MM.1S (cell line): ENCODE measurements around the gene BPIFB1.

Experiments used
- DNase-seq: peaks from one replicate; pipeline ENCODE4 v3.0.0-alpha.2; 2015
- H2AFZ ChIP-seq: fragments of 300-600 bp; sonication (generic); 2 replicates; pipeline ENCODE4 v1.6.0; 2016; ENCODE audit warnings: antibody characterized with exemption, low read length
- H3F3A ChIP-seq: fragments of 300-600 bp; sonication (generic); 2 replicates; pipeline ENCODE4 v1.6.1; 2016; ENCODE audit warnings: mild to moderate bottlenecking, antibody characterized with exemption, low read length, moderate library complexity, mixed read lengths; ENCODE audit not compliant: insufficient read depth
- H3K27ac ChIP-seq: fragments of 300-600 bp; sonication (generic); 2 replicates; pipeline ENCODE4 v1.5.1; 2016; ENCODE audit warnings: mild to moderate bottlenecking, low read length
- H3K27me3 ChIP-seq: fragments of 300-600 bp; sonication (generic); replicated peaks from 2 replicates; pipeline ENCODE4 v1.6.0; 2016; ENCODE audit warnings: low read length; ENCODE audit not compliant: insufficient read depth
- H3K36me3 ChIP-seq: fragments of 300-600 bp; sonication (generic); replicated peaks from 2 replicates; pipeline ENCODE4 v1.6.1; 2016; ENCODE audit warnings: mild to moderate bottlenecking, low read length, mixed read lengths; ENCODE audit not compliant: insufficient read depth
- H3K4me1 ChIP-seq: fragments of 300-600 bp; sonication (generic); 2 replicates; pipeline ENCODE4 v1.6.1; 2016; ENCODE audit warnings: low read length, mixed read lengths
- H3K4me2 ChIP-seq: fragments of 300-600 bp; sonication (generic); 2 replicates; pipeline ENCODE4 v1.6.0; 2016; ENCODE audit warnings: low read depth, low read length
- H3K4me3 ChIP-seq: fragments of 300-600 bp; sonication (generic); 2 replicates; pipeline ENCODE4 v1.5.1; 2016; ENCODE audit warnings: low read length, mixed read lengths
- H3K79me2 ChIP-seq: fragments of 300-600 bp; sonication (generic); 2 replicates; pipeline ENCODE4 v1.6.1; 2016; ENCODE audit warnings: mixed run types, low read length, mixed read lengths
- H3K9ac ChIP-seq: fragments of 300-600 bp; sonication (generic); 2 replicates; pipeline ENCODE4 v1.6.1; 2016; ENCODE audit warnings: low read length, mixed read lengths
- H3K9me2 ChIP-seq: fragments of 300-600 bp; sonication (generic); replicated peaks from 2 replicates; pipeline ENCODE4 v1.6.1; 2016; ENCODE audit warnings: mild to moderate bottlenecking, low read length, mixed read lengths; ENCODE audit not compliant: insufficient read depth
- H3K9me3 ChIP-seq: fragments of 300-600 bp; sonication (generic); replicated peaks from 2 replicates; pipeline ENCODE4 v1.6.1; 2016; ENCODE audit warnings: mild to moderate bottlenecking, low read length, mixed read lengths; ENCODE audit not compliant: insufficient read depth
- H4K20me1 ChIP-seq: fragments of 300-600 bp; sonication (generic); 2 replicates; pipeline ENCODE4 v1.6.1; 2016; ENCODE audit warnings: mild to moderate bottlenecking, low read length, moderate library complexity, mixed read lengths; ENCODE audit not compliant: insufficient read depth
- CTCF ChIP-seq: fragments of 300-600 bp; sonication (generic); IDR thresholded peaks from 2 replicates; pipeline ENCODE4 v1.5.1; 2016; ENCODE audit warnings: antibody characterized with exemption, low read length, mixed read lengths
- EZH2 ChIP-seq: fragments of 300-600 bp; sonication (generic); optimal IDR thresholded peaks from 2 replicates; pipeline ENCODE3; 2017; ENCODE audit warnings: low read depth, mild to moderate bottlenecking, antibody characterized with exemption, low read length, mixed read lengths
- EZH2phosphoT487 ChIP-seq: fragments of 300-600 bp; sonication (generic); IDR thresholded peaks from 2 replicates; pipeline ENCODE4 v1.6.1; 2018; ENCODE audit warnings: antibody characterized with exemption, low read length

BPIFB1 gene

GRCh38 chr20:33325350-33325749, 42.3 kb downstream of the BPIFB1 start:
- no peaks in the 10 kb centered on the region for H4K20me1 ChIP-seq
- DNase-seq: no peak
- no peak overlapping the region for H3K27ac ChIP-seq
- no peaks in the 10 kb centered on the region for H3K79me2 ChIP-seq
- H3K9me2 ChIP-seq: no peaks in the 10 kb centered on the region
- H3K4me3 ChIP-seq: no peak overlapping the region
- H2AFZ ChIP-seq: no peak overlapping the region
- H3K9ac ChIP-seq: no peak overlapping the region
- H3K4me2 ChIP-seq: no peak overlapping the region
- no peaks in the 10 kb centered on the region for H3K36me3 ChIP-seq
- no peaks in the 10 kb centered on the region for H3K4me1 ChIP-seq
- TF ChIP-seq EZH2phosphoT487: no peak
- no peak for TF ChIP-seq CTCF
- TF ChIP-seq EZH2: no peak
- H3K9me3 ChIP-seq: no peaks in the 10 kb centered on the region
- peaks cover 40% of the 10 kb centered on the region for H3K27me3 ChIP-seq
- H3F3A ChIP-seq: no peaks in the 10 kb centered on the region

GRCh38 chr20:33328157-33329137, 45.4 kb downstream of the BPIFB1 start:
- H3F3A ChIP-seq: no peaks in the 10 kb centered on the region
- no peak for DNase-seq
- no peaks in the 10 kb centered on the region for H3K4me1 ChIP-seq
- H4K20me1 ChIP-seq: no peaks in the 10 kb centered on the region
- no peak overlapping the region for H3K9ac ChIP-seq
- no peak for TF ChIP-seq EZH2phosphoT487
- no peak for TF ChIP-seq EZH2
- no peak for TF ChIP-seq CTCF
- H3K27ac ChIP-seq: no peak overlapping the region
- H3K79me2 ChIP-seq: no peaks in the 10 kb centered on the region
- no peaks in the 10 kb centered on the region for H3K9me2 ChIP-seq
- no peak overlapping the region for H2AFZ ChIP-seq
- H3K4me3 ChIP-seq: no peak overlapping the region
- no peaks in the 10 kb centered on the region for H3K9me3 ChIP-seq
- no peak overlapping the region for H3K4me2 ChIP-seq
- no peaks in the 10 kb centered on the region for H3K36me3 ChIP-seq
- H3K27me3 ChIP-seq: peaks cover 66% of the 10 kb centered on the region

- H3K9ac ChIP-seq: no peak overlapping the region
- no peak overlapping the region for H3K27ac ChIP-seq
- DNase-seq: no peak
- no peaks in the 10 kb centered on the region for H3K79me2 ChIP-seq
- no peak overlapping the region for H3K4me2 ChIP-seq
- TF ChIP-seq CTCF (no peak), EZH2phosphoT487 (no peak), EZH2 (no peak)
- H3K9me2 ChIP-seq: no peaks in the 10 kb centered on the region
- H3K36me3 ChIP-seq: no peaks in the 10 kb centered on the region
- H3K4me1 ChIP-seq: no peaks in the 10 kb centered on the region
- H4K20me1 ChIP-seq: no peaks in the 10 kb centered on the region
- no peak overlapping the region for H2AFZ ChIP-seq
- H3F3A ChIP-seq: no peaks in the 10 kb centered on the region
- H3K27me3 ChIP-seq: peaks cover 58% of the 10 kb centered on the region
- H3K4me3 ChIP-seq: no peak overlapping the region
- H3K9me3 ChIP-seq: no peaks in the 10 kb centered on the region
Measured at GRCh38 chr20:33332905-33333456, 50.0 kb downstream of the BPIFB1 start.
